HG03159 (cell line): ENCODE measurements around the gene KCNMA1.

Experiments used
- ATAC-seq: cut with Tn5 transposase; IDR thresholded peaks from one replicate; pipeline ENCODE4 v1.9.1; 2021; ENCODE audit warnings: mild to moderate bottlenecking, moderate library complexity; ENCODE audit not compliant: unreplicated experiment

Gene KCNMA1

GRCh38 chr10:77110757-77111156, 526.9 kb downstream of the KCNMA1 start:
- no peak for ATAC-seq

DNA sequence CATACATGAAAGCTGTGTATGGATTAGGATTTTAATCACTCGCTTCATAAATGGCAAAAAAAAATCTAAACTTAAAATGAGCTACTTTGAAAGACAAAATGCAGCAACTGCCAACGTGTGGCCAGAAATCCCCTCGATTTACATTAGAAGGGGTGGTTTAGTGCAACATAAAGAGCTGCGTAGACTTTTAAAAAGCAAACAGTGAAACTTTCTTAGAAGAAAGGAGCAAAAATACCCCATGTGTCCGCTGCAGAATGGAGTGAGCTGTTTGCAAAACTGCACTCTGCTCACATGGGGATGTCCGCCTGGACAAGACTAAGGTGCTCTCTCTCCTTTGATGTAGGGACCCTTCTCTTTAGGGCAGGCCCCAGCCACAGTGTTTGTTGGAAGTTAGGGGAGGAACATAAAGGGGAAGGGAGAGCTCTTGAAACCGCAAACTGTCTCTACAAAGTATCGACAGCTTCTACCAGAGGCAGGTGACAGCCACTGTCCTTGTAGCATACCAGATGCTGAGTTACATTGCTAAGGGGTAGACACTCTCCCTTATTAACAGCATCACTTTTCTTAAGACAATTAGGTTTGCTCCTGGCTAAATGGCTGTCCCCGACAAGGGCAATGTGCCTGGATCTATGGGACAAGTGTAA, 528.1 kb downstream of the KCNMA1 start:
- no peak for ATAC-seq

DNA sequence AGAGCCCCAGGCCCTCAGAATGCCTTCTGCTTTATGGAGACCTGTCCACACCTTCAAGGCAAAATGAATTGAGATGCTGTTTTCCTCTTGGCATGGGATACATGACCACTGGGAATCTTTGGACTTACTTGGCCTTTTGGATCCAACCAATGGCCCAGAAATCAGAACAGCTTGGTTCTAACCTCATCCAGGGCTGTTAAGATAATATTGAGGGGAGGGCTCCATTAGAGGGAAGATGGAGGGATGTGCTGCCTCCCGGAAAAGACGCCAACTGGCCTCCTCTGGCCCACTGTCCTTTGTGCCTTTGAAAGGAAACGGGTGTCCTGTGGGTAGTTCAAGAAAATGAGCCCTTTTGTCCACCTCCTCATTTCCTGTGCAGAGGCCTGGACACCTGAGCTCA, 530.9 kb downstream of the KCNMA1 start:
- ATAC-seq, result no peak

DNA sequence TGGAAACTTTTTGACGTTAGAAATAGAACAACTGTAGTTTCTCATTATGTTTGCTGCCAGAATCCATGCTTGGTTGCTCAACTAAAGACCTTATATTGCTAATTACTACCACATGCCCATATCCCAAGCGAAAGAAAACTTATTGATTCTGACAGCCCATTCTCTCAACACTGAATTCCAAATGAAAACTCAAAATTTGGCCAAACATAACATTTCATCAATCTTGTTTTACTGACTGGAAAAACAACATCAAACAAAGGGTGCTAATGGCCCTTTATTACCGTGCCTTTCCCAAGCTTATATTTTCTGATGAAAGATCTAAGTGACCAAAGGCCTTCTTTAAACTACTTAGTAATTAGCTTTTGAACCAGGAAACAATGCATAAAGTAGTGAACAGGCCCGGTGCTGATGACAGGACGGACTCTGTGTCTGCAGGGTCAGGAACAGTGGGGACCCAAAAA, 531.8 kb downstream of the KCNMA1 start:
- ATAC-seq, result no peak

DNA sequence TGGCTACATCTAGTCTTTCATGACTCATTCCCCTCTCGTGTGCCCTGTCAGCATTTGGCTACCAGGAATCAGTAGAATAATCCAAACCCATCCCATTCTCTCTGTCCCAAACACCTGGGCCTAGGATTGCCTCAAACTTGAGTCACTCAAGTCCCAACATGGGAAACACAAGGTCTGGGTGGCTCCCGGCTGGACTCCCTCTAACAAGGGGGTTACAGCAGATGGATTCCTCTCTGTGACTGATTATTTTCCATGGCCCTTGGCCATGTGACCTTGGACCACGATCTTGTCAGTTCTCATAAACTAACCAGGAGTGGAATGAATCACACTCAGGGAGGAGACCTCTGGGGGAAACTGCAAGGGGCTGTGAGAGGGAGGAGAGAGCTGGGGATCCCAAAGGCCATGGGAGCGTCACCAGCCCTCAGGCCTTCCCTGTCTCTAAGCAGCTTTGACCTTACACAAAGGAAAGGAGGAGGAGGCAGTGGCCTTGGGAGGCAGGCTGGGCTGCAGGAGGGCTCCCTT, 533.1 kb downstream of the KCNMA1 start:
- ATAC-seq, result no peak

DNA sequence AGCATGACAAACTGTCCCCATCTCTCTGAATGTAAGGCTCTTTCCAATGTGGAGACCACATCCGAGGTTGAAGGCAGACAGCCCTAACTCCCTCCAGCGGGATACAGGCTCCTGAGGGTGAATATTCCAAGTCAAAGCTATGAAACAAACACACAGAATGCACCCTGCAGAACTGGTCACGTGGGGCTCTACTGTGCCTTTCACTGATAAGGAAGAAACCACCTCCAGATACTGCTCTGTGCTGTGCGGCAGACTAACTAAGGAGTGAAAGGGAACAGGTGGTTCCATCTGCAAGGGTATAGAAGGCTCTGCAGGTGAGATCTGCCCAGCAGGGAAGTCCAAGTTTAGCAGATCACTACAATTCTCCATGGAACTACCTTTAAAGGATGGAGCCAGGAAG, 534.4 kb downstream of the KCNMA1 start:
- ATAC-seq, result no peak

DNA sequence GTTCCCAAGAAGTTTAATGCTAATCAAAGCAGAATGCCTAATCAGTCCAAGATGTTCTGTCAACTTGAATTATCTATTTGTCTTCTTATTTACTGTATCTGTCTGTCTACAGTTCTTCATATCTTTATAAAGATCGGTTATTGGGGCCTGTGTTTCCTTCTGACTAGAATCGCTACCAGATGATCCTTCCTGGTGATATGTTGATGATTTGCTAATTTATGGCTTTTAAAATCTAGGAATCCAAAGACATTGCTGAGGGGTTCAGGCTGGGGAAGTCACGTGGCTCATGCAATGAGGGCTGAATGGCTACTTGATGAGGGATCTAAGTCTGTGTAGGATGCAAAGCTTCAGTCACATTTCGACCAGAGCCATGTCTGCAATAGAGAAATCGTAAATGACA, 536.3 kb downstream of the KCNMA1 start:
- no peak for ATAC-seq

DNA sequence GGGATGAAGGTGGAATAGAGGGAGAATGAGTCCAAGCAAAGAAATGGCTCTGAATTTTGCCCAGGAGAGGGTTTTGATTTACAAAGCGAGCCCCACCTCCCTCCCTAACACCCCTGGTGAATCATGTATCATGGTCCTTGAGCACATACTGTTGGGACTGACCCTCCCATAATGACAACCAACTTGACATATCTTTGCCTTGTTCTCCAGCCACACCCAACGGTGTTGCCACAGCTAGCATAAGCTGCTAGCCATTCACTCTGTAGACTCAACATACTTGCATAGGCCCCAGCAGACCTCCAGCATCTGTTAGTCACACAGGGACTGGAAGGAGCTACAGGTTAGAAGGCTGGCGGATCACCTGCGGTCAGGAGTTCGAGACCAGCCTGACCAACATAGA, 538.5 kb downstream of the KCNMA1 start:
- no peak for ATAC-seq

- no peak for ATAC-seq
These were observed 540.0 kb downstream of the KCNMA1 start for GRCh38 chr10:77097625-77098024.

DNA sequence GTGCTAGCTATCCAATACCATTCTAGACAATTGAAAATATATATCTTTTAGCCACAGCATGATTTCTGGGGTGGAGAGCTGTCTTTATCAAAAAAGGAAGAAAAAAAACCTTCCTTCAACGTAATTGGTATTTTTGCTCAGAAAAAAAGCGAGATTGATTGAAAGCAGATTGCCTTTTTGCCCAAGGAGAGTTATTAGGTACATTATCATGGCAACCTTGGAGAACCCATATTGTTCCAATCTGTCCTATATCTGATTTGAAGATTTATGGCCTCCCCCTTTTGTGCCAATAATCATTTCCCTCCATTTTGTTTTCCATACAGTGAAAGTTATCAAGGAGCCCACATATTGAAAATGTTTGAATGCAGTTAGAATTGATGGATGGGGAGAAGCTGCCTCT, 544.5 kb downstream of the KCNMA1 start:
- no peak for ATAC-seq

GRCh38 chr10:77091597-77092165, 545.9 kb downstream of the KCNMA1 start:
- ATAC-seq, result no peak

- no peak for ATAC-seq
These were observed 546.9 kb downstream of the KCNMA1 start for GRCh38 chr10:77090381-77091356.

DNA sequence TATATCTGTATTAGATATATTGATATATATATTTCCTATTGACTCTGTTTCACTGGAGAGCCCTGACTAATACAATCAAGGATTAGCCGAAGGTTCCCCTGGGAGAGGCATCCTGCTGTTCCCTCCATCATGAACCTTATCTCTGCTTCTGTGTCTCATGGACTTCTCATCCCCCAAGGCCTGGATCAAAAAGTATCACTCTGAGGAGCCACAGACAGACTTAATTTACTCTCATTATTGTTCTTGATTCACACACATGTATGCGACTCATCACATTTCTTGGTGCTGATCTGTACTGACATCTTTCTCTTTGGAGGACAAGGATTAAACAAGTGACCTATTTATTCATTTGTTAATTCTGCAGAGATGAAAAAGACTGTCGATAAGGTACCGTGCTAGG, 550.2 kb downstream of the KCNMA1 start:
- ATAC-seq, result no peak

- ATAC-seq, result no peak
These were observed 551.5 kb downstream of the KCNMA1 start for GRCh38 chr10:77086081-77086480.

- no peak for ATAC-seq
These were observed 552.3 kb downstream of the KCNMA1 start for GRCh38 chr10:77085344-77085743.

GRCh38 chr10:77084431-77085144, 553.0 kb downstream of the KCNMA1 start:
- ATAC-seq, result no peak

GRCh38 chr10:77082601-77083252, 554.9 kb downstream of the KCNMA1 start:
- ATAC-seq, result no peak

GRCh38 chr10:77081481-77081891, 556.1 kb downstream of the KCNMA1 start:
- no peak for ATAC-seq

DNA sequence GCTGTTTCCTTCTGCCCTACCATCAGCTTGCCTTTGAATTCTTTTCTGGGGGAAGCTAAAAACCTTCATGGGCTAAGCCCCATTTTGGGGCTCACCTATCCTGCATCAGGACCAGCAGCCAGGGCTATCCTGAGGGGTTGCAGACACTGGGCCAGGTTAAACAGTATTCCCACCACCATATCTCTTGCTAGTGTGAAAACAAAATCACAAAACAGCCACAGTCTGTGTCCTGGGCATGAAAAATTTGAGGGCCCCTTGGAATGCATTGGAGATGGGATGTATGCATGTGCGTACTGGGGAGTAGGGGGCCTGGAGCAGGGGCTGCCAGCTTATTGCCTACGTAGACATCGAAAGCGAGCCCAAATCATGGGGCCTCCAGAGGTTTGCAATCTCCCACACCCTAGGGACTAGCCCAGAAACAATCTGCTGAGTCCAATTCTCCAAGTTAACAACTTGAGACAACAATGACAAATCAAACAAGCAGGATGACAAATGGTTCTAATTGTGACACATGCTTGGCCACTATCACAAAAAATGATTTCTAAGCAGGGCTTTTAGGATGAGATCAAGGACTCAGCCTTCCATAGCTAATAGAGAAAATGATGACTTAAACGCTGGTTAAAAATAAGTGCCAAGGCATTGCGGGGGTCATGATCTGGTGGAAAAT, 557.1 kb downstream of the KCNMA1 start:
- ATAC-seq, result no peak
